CD1c-positive myeloid dendritic cell (primary cell): ENCODE data around the gene XXYLT1.

ENCODE experiments used
- DNase-seq: peaks from one replicate; pipeline ENCODE4 v3.0.0-alpha.2; 2016; ENCODE audit errors: extremely low spot score

The XXYLT1 gene

DNA sequence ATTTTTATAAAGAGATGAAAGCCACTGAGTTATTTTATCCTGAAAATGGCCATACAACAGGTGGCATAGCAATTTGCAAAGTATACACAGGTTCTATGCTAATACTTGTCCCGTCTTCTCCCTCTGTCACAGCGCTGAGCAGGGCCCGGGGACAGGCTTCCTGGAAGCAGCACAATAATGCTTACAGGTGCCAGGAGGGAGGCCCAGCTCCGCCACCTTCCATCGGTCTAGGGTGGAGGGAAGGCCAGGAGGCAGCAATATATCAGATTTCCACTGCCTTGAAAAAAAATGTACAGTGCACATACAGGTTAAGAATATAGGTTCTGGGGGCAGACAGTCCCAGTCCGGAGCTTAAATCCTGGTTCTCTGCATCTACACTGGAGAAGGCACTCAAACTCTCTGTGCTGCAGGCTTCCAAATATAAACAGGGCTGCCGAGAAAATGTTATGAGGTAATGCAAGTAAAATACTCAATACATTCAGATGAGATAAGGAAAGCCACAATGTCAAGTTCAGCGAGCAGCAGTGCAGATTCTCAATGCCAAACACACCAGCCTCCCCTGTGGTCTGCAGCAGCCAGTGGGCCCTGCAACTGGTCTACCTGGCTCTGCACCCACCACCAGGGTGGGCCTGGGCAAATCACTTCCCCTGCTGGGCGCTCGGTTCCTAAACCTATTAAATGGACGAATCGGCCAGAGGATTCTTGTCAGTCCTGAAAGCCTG lies 189.6 kb downstream of the XXYLT1 start:
- no peak for DNase-seq

DNA sequence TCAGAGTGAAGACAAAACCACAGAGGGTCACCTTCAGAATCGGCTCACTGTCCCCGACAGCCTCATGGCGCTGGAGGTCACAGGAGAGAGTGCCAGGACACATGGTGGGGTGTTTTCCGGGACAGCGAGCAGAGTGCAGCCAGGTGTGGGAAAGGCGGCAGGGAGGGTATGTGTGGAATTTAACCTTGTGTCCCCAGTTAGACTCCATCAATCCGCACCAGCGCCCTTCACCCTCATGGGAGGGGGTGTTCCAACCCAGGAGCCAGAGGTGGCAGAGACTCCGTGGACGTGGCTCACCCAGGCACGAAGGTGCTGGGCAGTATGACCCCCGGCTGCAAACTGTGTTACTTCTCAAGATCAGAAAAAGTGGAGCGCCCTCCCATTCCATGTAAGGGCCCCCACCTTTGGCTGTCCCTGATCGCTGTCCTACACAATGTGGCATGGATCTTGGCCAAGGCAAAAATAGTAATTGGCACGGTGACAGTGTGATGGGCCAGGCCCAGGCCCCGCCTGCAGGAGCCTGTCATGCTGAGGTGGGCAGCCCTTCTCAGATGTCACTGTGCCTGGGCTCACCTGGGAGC lies 190.3 kb downstream of the XXYLT1 start:
- DNase-seq: no peak

DNA sequence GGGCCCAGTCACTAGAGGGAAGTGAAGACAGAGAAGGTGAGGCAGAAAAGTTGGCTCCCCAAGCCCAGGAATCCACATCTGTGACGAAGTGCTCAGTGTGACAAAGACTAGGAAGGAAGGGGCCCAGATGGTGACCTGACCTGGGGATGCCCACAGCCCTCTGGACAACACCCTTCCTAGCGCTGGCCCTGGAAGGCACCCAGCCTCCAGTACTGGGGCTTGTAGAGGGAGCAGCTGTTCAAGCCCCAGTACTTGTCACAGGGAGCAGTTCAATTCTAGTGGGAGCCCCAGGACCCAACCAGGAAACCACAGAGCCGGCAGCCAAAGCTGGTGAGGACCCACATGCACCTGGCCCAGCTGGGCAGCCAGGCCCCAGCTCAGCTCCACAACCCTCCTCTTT lies 190.8 kb downstream of the XXYLT1 start:
- no peak for DNase-seq

DNA sequence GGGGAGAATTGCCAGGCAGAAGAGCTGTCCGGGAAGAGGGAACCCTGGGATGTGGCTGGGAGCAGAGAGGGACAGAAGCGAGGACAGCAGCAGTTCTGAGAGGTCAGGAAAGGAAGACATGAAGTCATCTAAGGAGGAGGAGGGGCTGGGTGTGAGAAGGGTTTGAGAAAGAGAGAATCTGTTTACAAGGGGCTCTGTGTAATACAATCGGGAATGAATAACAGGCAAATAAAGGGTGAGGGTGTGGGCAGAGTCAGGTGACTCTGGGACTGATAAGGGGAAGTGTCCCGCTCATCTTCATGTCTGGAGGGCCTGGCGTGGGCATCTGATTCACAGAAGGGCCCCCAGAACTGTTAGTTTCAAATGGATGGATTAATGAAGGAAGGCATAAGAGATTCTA lies 191.3 kb downstream of the XXYLT1 start:
- DNase-seq: peak; percentile 67

DNA sequence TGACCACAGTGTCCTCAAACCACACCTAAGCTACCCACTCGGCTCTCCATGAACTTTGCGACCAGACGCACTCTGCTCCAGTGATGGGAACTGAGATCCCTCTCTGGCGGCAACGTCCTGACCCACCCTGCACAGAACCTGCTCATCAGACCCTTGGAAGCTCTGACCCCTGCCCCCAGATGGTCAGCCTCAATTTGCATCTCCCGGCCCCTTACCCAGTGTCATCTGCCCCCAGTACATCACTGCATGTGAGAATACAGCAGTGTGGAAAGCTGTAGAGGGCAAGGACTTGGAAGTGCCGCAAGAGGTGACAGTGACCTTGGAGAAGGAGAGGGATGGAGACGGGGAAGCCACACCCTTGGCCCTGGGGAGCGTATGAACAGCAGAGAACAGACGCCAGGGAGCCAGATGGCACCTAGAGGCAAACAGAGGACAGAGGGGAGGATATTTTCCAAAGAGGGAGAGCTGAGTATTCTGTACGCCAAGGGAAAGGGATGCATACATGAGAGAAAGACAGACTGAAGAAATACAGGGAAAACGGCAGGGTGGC lies 192.0 kb downstream of the XXYLT1 start:
- DNase-seq: no peak

DNA sequence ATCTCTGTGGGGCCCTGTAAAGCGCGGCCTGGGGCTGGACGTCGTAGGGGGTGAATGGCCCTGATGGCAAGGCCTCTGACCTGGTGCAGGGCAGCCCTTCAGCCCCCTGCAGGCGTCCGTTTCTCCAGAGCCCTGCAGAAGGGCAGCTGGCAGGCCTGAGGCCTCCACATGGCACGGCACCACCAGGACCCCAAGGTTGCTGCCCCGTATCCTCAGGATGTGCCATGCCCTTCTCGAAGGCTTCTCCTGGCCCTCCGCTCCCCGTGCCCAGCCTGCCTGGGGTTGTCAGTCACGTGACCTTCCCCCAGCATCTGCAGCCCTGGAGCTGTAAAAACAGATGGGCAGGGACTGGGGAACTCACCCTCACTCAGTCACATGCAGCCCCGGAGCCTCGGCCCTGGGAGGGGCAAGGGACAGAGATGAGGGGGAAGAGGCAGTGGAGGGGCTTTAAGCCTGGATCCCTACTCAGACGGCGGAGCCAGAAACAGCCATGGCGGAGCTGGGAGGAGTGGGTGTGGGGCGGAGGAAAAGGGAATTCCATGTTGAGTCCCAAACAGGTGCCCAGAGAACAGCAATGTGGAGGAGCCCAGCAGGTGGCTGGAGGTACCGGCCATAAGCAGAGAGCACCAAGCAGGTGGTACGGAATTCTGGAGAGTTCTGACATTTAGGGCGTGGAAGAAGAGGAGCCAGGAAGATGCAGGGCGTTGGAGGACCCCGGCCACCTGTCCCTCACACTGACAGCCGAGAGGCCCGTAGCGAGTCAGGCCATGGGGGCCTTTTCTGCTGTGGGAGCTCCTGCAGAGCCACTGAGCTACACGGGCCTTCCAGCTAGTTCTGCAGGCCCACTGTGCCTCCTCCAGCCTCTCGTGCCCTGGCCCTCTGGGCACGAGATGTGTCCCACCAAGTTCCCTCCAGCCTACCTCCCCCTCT lies 193.1 kb downstream of the XXYLT1 start:
- DNase-seq: no peak

DNA sequence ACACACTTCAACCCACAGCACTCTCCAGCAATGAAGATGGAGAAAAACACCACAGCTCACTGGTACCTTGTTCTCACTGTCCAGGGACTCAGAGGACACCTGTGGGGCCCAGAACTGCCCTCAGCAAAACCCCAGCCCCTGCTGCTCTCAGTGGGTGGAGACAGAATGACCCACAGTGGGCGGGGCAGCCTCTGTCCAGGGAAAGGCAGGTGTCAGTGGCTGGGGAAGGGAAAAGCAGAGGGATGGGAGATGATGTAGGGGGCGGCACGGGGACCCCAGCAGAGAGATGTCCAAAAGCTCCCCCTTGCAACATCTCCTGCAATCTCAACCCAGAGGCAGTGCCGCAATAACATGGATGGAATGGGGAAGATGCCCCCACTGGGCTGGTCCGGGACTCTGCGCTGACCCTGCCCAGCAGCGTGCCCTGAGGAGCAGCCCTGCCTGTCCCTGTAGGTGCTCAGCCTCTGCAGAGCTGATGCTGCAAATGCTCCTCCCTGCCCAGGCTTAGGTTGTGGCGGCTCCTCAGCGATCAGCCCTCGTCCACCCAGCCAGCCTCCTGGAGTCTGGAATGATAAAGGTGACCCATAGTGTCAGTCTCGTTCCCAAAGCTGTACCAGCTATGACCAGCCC lies 193.9 kb downstream of the XXYLT1 start:
- DNase-seq: no peak

DNA sequence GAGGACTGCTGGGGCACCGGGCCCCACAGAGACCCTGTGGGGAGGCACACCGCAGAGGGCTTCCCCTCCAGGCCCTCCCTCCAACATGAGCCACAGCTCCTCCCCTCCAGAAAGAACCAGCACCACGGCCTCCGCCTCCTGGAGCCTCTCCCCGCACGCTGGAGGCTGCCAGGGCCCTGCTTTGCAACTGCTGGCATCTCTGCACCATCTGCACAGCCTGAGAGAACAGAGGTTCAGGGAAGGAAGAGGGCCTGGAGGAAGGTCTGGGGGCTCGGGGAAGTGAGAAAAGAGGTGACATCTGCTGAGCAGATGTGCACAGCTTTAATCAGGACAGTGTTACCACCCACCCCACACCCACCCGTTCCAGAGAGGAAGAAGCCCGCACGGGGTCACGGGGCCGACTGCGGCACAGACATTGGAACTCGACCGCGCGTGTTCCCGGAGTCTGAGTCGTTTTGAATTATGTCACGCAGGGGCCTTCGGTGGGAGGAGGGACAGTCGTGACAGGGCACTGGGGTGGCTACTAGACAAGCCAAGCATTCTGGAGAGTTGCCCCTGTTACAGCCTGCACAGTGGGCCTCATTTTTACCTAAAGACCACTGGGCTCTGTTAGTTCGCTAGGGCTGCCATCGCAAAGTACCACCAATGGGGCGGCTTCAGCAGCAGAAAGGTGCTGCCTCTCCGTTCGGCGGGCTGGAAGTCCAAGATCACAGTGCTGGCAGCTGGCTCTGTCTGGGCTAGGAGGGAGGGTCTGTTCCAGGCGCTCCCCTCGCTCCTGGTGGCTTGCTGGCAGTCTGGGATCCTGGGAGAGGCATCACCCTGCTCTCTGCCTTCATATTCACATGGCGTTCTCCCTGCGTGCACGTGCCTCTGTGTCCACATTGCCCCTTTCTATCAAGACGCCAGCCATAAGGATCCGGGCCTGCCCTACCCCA lies 194.8 kb downstream of the XXYLT1 start:
- peak; percentile 85 for DNase-seq

DNA sequence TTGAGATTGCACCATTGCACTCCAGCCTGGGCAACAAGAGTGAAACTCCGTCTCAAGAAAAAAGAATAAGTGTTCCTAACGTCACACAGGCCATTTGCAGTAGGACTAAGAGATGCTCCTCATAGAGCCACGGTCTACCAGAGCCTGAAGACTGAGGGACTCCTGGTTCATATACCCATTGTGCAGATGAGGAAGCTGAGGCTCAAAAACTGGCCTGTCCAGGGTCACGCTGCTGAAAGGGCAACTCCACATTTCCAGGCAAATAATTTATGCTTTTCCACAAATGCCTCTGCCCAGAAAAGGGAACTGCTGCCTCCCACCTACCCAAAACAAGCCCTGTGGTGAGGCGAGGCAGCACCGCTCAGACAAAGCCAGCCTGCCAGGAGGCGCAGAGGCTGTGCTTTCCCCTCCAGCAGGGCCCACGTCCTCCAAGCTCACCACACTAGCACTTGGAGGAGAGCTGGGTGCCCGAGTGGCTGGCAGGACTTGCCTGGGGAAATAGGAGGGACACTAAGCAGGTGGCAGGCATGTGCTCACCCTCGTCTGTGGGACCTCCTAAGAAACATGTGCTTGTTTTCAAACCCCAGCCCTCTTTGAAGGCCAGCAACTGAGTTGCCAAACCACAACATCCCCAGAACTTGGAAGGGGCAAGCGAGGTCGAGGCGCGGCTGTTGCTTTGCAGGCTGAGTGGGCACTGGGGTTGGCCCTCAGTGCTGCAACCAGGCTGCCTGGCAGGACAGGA lies 195.6 kb downstream of the XXYLT1 start:
- DNase-seq: peak; percentile 25

DNA sequence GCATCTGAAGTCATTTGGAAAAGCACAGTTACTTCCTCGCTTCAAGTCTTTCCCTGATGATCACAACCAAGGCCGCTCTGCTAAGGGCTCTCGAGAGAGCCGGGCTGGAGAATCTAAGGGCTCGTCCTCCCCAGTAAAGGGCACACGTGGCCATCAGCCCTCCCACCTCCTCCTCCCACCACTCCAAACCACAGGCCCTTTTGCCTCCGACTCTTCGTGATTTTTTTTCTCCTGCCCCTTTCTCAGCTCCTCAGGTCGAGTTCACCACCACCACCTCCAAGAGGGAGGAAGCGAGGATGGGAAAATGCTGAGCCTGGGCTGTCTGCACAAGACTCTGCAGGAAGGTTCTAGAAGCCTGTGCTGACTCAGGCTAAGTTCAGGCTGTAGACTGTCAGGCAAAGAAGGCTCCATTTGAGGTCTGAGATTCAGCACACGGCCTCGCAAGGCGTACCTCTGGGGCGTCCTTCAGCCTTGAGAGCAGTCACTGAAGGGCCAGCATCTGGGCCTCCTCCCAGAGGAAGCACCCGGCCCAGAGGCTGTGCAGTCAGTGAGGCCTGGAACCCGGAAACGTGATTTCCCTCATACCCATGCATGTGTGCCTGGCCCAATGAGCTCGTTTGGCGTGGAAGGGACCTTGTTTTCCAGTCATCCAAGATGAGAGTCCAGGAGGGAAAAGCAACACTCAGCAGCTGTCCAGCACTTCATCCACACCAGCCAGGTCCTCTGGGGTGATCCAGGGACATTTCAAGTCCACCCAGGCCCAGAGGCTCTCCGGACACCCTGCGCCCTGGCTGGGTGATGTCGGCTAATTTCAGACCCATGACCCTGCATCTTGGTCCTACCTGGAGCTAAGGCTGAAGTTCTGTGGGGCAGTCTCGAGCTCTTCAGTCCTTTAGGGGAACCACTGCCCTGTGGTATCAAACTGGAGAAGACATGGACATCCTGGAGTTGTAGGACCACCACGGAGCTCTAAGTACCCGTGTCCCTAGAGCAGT lies 196.8 kb downstream of the XXYLT1 start:
- no peak for DNase-seq

DNA sequence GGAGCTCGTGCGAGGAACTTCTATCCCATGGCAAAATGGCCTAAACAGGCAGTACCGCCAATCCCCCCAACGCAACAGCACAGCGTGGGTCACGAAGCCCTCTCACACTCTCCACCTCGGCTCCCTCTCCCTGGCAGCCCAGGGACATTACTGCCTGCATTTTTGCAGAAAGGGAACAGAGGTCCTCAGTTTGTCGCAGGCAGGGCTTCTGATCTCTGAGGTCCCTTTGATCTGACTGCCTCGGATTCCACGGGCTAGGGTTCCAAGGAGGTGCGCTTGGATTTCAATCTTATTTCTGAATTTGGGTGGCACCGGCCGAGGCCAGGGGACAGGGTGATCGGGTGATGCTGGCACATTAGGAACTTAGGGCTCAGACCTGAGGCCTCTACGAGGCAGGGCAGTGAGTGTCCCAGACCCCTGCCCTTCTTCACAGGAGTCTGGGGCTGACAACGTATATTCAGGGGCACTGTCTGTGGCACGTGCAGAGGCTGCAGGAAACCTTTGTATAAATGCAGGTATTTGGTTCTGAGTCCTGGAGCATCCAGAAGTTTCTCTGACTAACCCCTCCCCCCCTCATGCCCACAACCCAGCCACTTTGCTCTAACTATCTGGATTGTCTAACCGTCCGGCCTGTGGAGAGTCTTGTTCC lies 197.9 kb downstream of the XXYLT1 start:
- no peak for DNase-seq

DNA sequence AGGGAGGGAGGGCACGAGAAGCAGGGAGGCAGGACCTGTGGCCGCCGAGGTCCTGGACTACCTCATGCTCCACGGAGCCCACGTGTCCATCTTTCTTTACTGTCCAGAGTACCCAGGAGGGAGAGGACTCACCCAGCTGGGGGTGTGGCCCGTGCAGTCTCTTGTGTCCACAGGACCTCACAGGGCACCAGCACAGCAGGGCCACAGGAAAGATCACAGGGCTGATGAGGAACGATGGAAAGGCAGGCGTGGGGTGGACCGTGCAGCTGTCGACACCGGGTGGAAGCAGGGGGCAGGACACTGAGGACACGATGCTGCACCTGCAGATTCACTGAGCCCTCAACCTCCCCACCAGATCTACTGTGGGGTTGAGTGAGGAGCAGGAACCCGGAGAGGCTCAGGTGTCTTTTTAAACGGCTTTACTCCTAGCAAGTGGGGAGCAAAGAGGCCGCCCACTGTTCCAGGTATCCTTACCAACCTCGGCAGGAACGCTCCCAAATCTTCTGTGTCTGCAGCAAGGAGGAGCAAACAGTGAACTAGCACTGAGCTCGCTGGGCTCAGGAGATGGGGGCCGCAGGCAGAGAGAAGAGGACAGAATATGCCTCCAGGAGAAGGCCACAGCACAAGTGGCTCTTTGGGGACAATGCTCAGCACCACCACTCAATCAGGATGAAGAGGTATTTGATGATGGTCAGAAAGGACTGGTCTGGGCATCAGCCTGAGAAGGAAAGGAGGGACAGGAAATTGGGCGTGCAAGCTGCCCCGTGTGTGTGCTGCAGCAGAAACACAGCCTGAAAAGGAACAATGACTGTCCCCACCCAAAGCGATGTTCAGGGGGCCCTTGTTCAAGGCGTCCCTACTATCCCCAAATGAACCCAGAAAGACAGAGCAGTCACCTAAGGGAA lies 198.8 kb downstream of the XXYLT1 start:
- DNase-seq: no peak

DNA sequence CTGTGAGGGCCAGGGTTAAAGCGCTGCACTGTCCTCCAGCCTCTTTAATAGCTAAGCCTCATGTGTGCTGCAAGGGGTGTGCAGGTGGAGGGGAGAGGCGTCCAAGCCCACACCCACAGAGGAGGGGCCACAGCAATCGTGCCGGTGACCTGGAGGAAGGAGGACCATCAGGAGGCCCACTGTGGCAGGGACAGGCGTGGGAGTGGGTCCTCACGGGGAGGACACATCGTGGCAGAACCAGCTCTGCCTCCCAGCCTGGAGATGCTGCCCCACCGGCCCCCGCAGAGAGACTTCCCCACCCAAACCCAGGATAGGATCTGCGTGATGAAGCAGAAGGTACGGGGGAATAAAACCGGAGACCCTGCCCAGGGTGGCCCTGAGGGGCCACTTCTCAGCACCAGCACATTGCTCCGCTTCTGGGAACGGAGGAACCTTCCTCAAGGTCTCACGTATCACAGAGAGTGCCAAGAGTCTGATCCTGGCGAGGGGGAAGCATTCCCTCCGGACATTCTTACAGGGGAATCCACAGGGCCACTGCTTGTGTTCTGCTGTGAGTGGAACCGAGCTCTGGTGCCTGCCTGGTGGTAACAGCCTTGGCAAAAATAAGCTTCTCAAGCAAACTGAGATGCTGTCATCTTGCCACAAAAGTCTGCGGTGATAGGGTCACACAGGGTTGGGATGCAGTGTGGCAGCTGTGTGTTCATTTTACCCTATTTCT lies 199.8 kb downstream of the XXYLT1 start:
- no peak for DNase-seq

DNA sequence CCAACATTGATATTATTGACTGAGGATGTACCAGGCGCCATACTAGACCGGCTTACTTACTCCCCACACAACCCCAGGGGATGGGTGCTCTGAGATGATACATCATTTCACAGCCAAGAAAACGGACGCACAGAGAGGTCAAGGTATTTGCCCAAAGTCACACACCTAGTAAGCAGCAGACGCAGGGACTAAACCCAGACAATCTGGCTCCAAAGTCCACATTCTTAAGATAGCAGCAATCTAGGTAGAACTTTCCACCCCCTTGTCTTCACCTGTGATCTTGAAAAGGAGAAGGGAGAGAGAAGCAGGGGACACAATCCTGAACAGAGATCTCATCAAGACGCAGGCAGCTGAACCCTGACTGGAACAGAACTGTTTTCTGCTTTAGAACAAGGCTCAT lies 200.6 kb downstream of the XXYLT1 start:
- DNase-seq: no peak

DNA sequence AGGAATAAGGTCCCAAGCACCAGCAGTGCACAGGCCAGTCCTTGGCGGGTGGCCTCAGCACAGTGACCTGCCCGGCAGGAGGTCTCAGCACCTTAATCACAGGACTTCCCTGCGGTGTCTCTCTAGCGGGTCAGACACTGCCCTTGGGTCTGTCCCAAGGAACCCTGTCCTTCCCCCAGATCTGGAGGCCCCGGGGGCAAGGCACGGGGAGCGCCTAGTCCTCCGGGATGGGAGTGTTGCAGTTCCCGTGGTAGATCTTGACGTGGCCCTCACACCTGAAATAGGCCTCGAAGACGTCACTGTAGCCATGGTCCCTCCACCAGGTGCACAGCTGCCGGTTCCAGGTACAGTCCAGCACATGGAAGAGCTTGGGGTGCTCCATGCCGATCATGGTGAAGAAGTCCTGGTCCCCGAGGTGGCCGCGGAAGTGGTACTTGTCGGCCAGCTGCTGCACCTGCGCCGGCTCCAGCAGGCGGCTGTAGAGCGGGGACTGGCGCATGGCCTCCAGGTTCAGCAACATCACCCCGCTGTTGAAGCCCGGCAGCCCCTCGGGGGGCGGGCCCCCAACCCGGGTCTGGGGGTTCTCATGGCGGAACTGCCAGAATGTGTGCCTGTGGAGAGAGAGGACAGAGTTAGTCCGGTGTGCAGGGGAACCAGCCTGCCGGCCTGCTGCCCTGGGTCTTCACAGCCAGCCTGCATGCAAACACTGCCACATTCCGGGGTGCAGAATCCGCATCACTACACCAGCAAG lies 201.3 kb downstream of the XXYLT1 start:
- DNase-seq: no peak
